ENCODE results near the gene MRPL21.
A peak's percentile ranks its signal among the peaks of the same experiment; 100 is the strongest.

- TF ChIP-seq CTCF (optimal IDR thresholded peaks at IDR 0.05 in 1 of 3, IDR thresholded peaks at IDR 0.05 in 1 of 3, conservative IDR thresholded peaks at IDR 0.05 in 1 of 3; ENCODE audit: extremely low read depth in 1 of 3, insufficient read depth in 2 of 3, low read length in 3 of 3) = peak in 1 of 3 experiments; percentile 19
- no peak for TF ChIP-seq EZH2 (IDR thresholded peaks at IDR 0.05; ENCODE audit: low read length)
Measured at GRCh38 chr11:68857037-68857586, 46.5 kb downstream of the MRPL21 start.

Data from keratinocyte (primary cell).